ENCODE data around the gene ARSK. TPM values are rescaled to one million over a fixed set of nuclear protein-coding genes. Genes with fewer than 3 reads are reported as not detected.

The ARSK gene
- total RNA-seq, 1 donor from 2014 or later: 9.1 TPM

DNA sequence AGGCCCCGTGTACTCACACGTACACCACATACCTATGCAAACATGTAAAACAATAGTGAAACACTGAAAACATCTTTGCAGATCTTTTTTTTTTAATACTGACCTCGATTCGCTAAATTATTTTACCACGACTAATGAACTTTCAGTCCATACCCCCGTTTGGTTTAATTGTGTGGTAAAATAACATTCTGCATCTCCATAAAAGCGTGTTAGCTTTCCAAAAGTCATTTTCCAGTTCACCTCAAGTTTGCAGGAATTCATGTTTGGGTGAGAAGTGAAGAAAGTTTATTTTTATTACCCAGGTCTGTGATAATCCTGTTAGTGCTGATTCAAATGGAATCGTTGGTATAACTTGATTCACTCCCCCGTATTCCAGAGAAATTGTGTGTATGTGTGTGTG is 652 bp downstream of the ARSK start:
- H3K4me3 ChIP-seq: peak overlapping the region; percentile 69 to 77
- no peaks in the 10 kb centered on the region for H3K9me3 ChIP-seq
- intact Hi-C loops (cut with DNase I): loop anchor here (10.0 kb wide), 1 partner anchor 69 kb away; the partner anchor contains the start of gene GPR150
- H3K4me1 ChIP-seq: peaks cover 28% of the 10 kb centered on the region
- no peak for DNase-seq (ENCODE audit: extremely low spot score in 2 of 2)
- H3K27ac ChIP-seq: peak overlapping the region; percentile 81
- no peaks in the 10 kb centered on the region for H3K27me3 ChIP-seq
- no peaks in the 10 kb centered on the region for H3K36me3 ChIP-seq
- no peak for TF ChIP-seq POLR2AphosphoS5 (IDR thresholded peaks at IDR 0.05; ENCODE audit: insufficient read depth in 1 of 2, low read depth in 1 of 2)
- no peak for TF ChIP-seq CTCF (IDR thresholded peaks at IDR 0.05)
- no peak for TF ChIP-seq POLR2A (IDR thresholded peaks at IDR 0.05)

- no peak for TF ChIP-seq POLR2AphosphoS5 (IDR thresholded peaks at IDR 0.05; ENCODE audit: insufficient read depth in 1 of 2, low read depth in 1 of 2)
- TF ChIP-seq CTCF (IDR thresholded peaks at IDR 0.05): no peak
- no peak for TF ChIP-seq POLR2A (IDR thresholded peaks at IDR 0.05)
- peaks cover 26% of the 10 kb centered on the region for H3K4me1 ChIP-seq
- no peaks in the 10 kb centered on the region for H3K27me3 ChIP-seq
- no peak for DNase-seq (ENCODE audit: extremely low spot score in 2 of 2)
- H3K4me3 ChIP-seq: no peak overlapping the region
- intact Hi-C loops (cut with DNase I): loop anchor here (10.0 kb wide), 1 partner anchor 67 kb away; the partner anchor contains the start of gene GPR150
- H3K27ac ChIP-seq: no peak overlapping the region
- no peaks in the 10 kb centered on the region for H3K9me3 ChIP-seq
- no peaks in the 10 kb centered on the region for H3K36me3 ChIP-seq
These were observed 2.9 kb downstream of the ARSK start for GRCh38 chr5:95557841-95558240.

DNA sequence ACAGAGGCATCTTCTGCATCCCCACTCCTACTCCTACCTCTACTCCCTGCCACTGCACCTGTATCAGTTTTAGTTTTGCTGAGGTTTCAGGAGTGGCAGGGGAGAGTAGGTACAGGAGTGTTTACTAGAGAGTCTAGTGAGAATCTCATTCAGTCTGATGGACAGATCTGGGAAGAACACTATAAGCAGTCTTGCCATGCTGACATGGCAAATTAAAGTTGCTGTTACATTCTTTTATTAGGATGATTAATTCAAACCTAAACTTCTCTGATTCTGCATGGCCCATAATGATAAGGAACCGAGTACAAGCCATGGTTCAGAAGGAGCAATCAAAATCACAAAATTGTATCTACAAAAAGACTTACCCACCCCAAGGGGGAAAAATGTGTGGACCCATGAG is 7.4 kb downstream of the ARSK start:
- Histone ChIP-seq H3K27me3 (no peaks in the 10 kb centered on the region), H3K9me3 (no peaks in the 10 kb centered on the region), H3K36me3 (peaks cover 0 to 6% of the 10 kb centered on the region in 2 donors), H3K4me1 (no peaks in the 10 kb centered on the region), H3K4me3 (no peak overlapping the region), H3K27ac (no peak overlapping the region)
- no peak for TF ChIP-seq CTCF (IDR thresholded peaks at IDR 0.05)
- intact Hi-C loops (cut with DNase I): no loop called here
- no peak for DNase-seq (ENCODE audit: extremely low spot score in 2 of 2)

- TF ChIP-seq POLR2AphosphoS5 (IDR thresholded peaks at IDR 0.05; ENCODE audit: insufficient read depth in 1 of 2, low read depth in 1 of 2): no peak
- TF ChIP-seq CTCF (IDR thresholded peaks at IDR 0.05): no peak
- TF ChIP-seq POLR2A (IDR thresholded peaks at IDR 0.05): no peak
- Histone ChIP-seq H3K4me1 (no peaks in the 10 kb centered on the region), H3K36me3 (peaks cover 0 to 9% of the 10 kb centered on the region in 2 donors), H3K27ac (no peak overlapping the region), H3K9me3 (no peaks in the 10 kb centered on the region), H3K4me3 (no peak overlapping the region), H3K27me3 (no peaks in the 10 kb centered on the region)
- DNase-seq (ENCODE audit: extremely low spot score in 2 of 2): no peak
- intact Hi-C loops (cut with DNase I): no loop called here
These were observed 8.5 kb downstream of the ARSK start for GRCh38 chr5:95563367-95563766.

GRCh38 chr5:95564450-95564849 is 9.5 kb downstream of the ARSK start:
- intact Hi-C loops (cut with DNase I): no loop called here
- no peak for DNase-seq (ENCODE audit: extremely low spot score in 2 of 2)

More at GRCh38 chr5:95564450-95564849, 9.5 kb downstream of the ARSK start:
- no peak overlapping the region for H3K27ac ChIP-seq
- H3K27me3 ChIP-seq: no peaks in the 10 kb centered on the region
- no peaks in the 10 kb centered on the region for H3K4me1 ChIP-seq
- TF ChIP-seq POLR2AphosphoS5 (IDR thresholded peaks at IDR 0.05; ENCODE audit: insufficient read depth in 1 of 2, low read depth in 1 of 2) (no peak), CTCF (IDR thresholded peaks at IDR 0.05) (no peak), POLR2A (IDR thresholded peaks at IDR 0.05) (no peak)
- peaks cover 0 to 12% of the 10 kb centered on the region in 2 donors for H3K36me3 ChIP-seq
- H3K9me3 ChIP-seq: no peaks in the 10 kb centered on the region
- H3K4me3 ChIP-seq: no peak overlapping the region
